Nephron (organoid): ENCODE data around the gene HACD3.
"Not testable (repeated sequence)": the region's sequence is repeated elsewhere in the genome, so short reads cannot be mapped to it uniquely, and the experiment has no call there.

Experiments
- H3K27ac Mint-ChIP-seq, 3 experiments: 2 replicates each; pipeline ENCODE4 v1.8.0; 2020; ENCODE audit warnings: mixed read lengths in 3 of 3, mild to moderate bottlenecking in 2 of 3, moderate library complexity in 1 of 3
- H3K27me3 Mint-ChIP-seq: 2 replicates; pipeline ENCODE4 v1.8.0; 2021; ENCODE audit warnings: low read depth, mild to moderate bottlenecking, moderate library complexity, mixed read lengths
- H3K36me3 Mint-ChIP-seq: 2 replicates; pipeline ENCODE4 v1.8.0; 2020; ENCODE audit warnings: low read depth, mixed read lengths
- H3K4me1 Mint-ChIP-seq: 2 replicates; pipeline ENCODE4 v1.8.0; 2020; ENCODE audit warnings: mixed read lengths
- H3K4me3 Mint-ChIP-seq, 3 experiments: 2 replicates each; pipeline ENCODE4 v1.8.0; 2020; ENCODE audit warnings: mild to moderate bottlenecking in 3 of 3, mixed read lengths in 3 of 3, moderate library complexity in 2 of 3
- H3K9me3 Mint-ChIP-seq: 2 replicates; pipeline ENCODE4 v1.8.0; 2020; ENCODE audit warnings: mixed read lengths
- TF ChIP-seq, protein P1 (sequence below), 3 experiments: fragments of 200-600 bp; sonication (generic); IDR thresholded peaks; one replicate each; pipeline ENCODE4 v1.5.0; 2021; ENCODE audit warnings: antibody characterized with exemption in 3 of 3; ENCODE audit not compliant: unreplicated experiment in 3 of 3

The HACD3 gene

DNA sequence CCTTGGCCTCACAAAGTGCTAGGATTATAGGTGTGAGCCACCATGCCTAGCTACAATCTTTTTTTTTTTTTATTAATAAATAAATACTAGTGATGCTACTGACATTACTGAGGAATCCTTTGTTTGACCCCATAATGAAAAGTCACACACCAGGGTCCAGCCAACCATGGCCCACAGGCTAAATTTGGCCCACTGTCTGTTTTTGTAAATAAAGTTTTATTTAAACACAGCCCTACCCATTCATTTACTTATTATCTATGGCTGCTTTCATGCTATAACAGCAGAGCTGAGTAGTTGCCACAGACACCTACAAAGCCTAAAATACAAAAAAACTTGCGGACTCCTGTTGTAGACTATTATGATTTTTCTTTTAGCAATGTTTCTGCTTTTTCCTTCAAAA lies 73.3 kb downstream of the HACD3 start:
- TF ChIP-seq, protein P1, sequence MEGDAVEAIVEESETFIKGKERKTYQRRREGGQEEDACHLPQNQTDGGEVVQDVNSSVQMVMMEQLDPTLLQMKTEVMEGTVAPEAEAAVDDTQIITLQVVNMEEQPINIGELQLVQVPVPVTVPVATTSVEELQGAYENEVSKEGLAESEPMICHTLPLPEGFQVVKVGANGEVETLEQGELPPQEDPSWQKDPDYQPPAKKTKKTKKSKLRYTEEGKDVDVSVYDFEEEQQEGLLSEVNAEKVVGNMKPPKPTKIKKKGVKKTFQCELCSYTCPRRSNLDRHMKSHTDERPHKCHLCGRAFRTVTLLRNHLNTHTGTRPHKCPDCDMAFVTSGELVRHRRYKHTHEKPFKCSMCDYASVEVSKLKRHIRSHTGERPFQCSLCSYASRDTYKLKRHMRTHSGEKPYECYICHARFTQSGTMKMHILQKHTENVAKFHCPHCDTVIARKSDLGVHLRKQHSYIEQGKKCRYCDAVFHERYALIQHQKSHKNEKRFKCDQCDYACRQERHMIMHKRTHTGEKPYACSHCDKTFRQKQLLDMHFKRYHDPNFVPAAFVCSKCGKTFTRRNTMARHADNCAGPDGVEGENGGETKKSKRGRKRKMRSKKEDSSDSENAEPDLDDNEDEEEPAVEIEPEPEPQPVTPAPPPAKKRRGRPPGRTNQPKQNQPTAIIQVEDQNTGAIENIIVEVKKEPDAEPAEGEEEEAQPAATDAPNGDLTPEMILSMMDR (IDR thresholded peaks at IDR 0.05; ENCODE audit: unreplicated experiment in 3 of 3): no peak
- no peaks in the 10 kb centered on the region for H3K4me1 Mint-ChIP-seq
- no peaks in the 10 kb centered on the region for H3K9me3 Mint-ChIP-seq
- no peaks in the 10 kb centered on the region for H3K27me3 Mint-ChIP-seq
- no peak overlapping the region for H3K4me3 Mint-ChIP-seq
- no peak overlapping the region for H3K27ac Mint-ChIP-seq
- H3K36me3 Mint-ChIP-seq: peaks cover 29% of the 10 kb centered on the region

DNA sequence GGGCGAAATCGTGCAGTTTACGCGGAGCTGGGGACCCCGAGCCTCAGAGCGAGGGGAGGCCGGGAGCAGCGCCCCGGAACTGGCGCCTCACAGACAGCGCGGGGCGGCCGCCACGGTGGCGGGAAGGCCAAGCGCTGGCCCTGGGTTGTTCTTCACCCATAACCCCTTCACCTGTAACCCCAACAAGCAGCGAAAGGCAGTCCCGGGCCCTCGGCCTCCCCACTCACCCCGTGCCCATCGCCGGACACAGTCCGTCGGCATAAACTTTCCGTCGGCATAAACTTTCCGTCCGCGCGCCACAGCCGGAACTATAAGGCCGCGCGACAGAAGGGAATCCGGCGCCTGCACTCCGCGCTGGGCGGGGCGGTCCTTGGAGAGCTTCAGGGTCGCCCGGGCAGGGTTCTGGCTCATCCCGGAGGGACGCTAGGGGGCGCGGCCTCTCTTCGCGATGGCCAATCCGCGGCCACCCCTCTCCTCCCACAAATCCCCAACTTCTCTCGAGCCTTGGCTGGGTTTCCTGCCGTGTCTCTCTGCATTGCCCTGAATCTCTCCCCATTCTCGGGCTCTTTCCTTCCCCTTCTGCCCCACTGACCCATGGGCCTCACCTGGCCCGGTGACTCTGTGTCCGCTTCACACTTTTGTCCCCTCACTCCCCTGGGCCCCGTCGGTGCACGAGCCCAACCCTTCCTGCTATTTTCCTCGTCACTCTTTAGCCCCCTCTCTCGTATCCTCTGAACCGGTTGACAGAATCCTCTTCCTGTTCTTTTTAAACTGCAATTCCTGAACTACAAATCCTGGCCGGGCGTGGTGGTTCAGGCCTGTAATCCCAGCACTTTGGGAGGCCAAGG lies 80.8 kb downstream of the HACD3 start, which contains the start of gene INTS14:
INTS14 (minus strand) TSS at position 261 of the 848 bp plus-strand sequence. CDS start 3,751 bp downstream, outside the sequence.
- peaks cover 3% of the 10 kb centered on the region for H3K36me3 Mint-ChIP-seq
- peak within 1 kb of the TSS; percentile 87 to 99 (median 99) for H3K27ac Mint-ChIP-seq
- H3K4me1 Mint-ChIP-seq: peaks cover 25% of the 10 kb centered on the region
- no peaks in the 10 kb centered on the region for H3K27me3 Mint-ChIP-seq
- TF ChIP-seq, protein P1 (IDR thresholded peaks at IDR 0.05; ENCODE audit: unreplicated experiment in 3 of 3): peak; percentile 52 to 67 (median 58)
- H3K4me3 Mint-ChIP-seq: peak within 1 kb of the TSS; percentile 91 to 97 (median 91)
- no peaks in the 10 kb centered on the region for H3K9me3 Mint-ChIP-seq

DNA sequence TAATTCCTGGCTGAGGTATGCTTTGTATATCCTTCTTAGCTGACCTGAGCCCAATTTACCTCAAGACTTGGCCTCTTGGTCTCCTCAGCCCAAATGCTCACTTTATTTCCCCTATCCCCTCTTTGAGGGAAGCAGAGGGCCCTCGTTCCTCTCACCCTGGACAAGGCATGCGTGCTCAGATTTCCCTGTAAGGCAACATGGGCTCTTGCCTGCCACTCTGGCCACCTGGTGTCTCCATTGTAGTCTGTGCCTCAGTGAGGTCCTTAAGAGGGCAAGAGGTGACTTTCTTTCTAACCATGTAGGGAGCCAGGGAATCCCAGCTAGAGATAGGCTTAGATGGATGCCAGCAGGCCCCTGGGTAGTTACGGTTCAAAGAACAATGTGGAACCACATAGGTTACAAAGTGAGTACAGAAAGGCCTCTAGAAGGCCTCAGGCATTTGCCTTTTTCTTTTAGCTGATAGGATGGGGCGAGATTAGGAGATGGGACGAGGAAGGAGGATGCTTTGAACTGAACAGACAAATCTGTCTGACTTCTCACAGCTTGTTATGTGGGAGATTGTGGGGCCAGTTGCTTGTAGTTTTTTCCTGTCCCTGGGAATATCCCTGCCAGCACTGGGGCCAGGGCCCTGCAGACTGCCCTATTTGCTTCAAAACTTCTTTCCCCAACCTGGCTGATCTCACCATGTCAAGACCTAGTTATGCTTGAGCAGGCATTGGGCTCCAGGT lies 81.8 kb downstream of the HACD3 start:
- Mint-ChIP-seq H3K27me3 (no peaks in the 10 kb centered on the region), H3K27ac (peak overlapping the region; percentile 87 to 99 (median 99)), H3K4me1 (peaks cover 25% of the 10 kb centered on the region), H3K4me3 (peak overlapping the region; percentile 91 to 97 (median 91)), H3K9me3 (no peaks in the 10 kb centered on the region), H3K36me3 (peaks cover 2% of the 10 kb centered on the region)
- TF ChIP-seq, protein P1 (IDR thresholded peaks at IDR 0.05; ENCODE audit: unreplicated experiment in 3 of 3): no peak

DNA sequence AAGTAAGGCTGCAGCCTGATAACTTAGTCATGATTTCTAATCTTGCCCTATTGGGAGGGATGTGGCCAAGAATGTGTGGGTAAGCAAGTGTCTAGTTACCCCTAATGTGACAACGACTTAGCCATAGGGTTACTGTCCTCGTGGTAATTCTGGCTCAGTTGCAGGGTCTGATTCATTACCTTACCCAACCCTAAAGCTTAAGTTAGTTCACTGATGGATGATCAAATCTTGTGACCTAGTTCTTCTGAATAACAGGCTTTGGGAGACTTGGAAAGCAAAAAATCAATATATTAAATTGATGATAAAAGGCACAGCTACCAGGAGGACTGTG lies 82.3 kb downstream of the HACD3 start:
- TF ChIP-seq, protein P1 (IDR thresholded peaks at IDR 0.05; ENCODE audit: unreplicated experiment in 3 of 3): no peak
- no peaks in the 10 kb centered on the region for H3K36me3 Mint-ChIP-seq
- H3K9me3 Mint-ChIP-seq: no peaks in the 10 kb centered on the region
- H3K4me3 Mint-ChIP-seq: peak overlapping the region; percentile 91 to 97 (median 91)
- H3K4me1 Mint-ChIP-seq: peaks cover 25% of the 10 kb centered on the region
- H3K27ac Mint-ChIP-seq: peak overlapping the region; percentile 87 to 99 (median 99)
- H3K27me3 Mint-ChIP-seq: no peaks in the 10 kb centered on the region

DNA sequence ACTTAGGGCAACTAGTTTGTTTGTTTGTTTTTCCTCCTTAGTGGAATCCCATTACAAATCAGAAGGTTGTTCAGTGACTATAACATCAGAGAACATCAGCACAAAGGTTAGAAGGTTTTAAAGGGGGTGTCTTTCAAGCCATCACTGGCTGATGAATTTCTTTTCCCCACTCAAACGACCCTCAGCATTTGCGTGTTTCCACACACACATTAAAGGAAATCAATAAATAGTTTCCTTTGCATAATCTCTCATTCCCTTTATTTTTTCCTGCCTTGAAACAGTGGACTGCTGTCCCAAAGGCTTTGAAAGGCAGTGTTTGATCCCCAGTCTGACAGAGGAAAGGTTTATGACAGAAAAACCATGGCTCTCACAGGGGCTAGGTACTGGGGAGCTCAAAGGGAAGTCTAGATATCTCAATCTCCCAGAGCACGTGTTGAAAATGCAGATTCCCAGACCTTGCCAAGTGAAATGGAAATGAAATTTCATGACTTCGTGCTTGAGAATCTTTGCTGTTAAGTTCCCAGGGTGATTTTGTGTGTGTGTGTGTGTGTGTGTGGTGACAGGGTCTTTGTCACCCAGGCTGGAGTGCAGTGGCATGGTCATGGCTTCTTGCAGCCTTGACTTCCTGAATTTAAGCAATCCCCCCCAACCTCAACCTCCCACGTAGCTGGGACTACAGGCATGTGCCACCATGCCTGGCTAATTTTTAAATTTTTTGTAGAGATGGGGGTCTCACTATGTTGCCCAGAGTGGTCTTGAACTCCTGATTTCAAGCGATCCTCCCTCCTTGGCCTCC lies 82.9 kb downstream of the HACD3 start:
- H3K9me3 Mint-ChIP-seq: no peaks in the 10 kb centered on the region
- H3K4me3 Mint-ChIP-seq: peak overlapping the region in 1 of 3 experiments; percentile 38
- H3K4me1 Mint-ChIP-seq: peaks cover 25% of the 10 kb centered on the region
- H3K36me3 Mint-ChIP-seq: no peaks in the 10 kb centered on the region
- peak overlapping the region in 2 of 3 experiments; percentile 38 to 99 for H3K27ac Mint-ChIP-seq
- TF ChIP-seq, protein P1 (IDR thresholded peaks at IDR 0.05; ENCODE audit: unreplicated experiment in 3 of 3): no peak
- no peaks in the 10 kb centered on the region for H3K27me3 Mint-ChIP-seq

DNA sequence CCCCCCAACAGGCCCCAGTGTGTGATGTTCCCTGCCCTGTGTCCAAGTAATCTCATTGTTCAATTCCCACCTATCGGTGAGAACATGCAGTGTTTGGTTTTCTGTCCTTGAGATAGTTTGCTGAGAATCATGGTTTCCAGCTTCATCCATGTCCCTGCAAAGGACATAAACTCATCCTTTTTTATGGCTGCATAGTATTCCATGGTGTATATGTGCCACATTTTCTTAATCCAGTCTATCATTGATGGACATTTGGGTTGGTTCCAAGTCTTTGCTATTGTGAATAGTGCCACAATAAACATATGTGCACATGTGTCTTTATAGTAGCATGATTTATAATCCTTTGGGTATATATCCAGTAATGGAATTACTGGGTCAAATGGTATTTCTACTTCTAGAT lies 85.6 kb downstream of the HACD3 start:
- H3K4me3 Mint-ChIP-seq, H3K27ac Mint-ChIP-seq, H3K36me3 Mint-ChIP-seq, H3K27me3 Mint-ChIP-seq, H3K9me3 Mint-ChIP-seq: not testable (repeated sequence)
- H3K4me1 Mint-ChIP-seq: peaks cover 14% of the 10 kb centered on the region
